ENCODE measurements around the gene TFAM.

Gene TFAM

GRCh38 chr10:58384999-58385783 lies at the start of gene TFAM:
Gene TFAM (plus strand): TSS chr10:58385410. CDS start chr10:58385548, 138 bp downstream.
- peak; percentile 92 for DNase-seq (ENCODE audit: low spot score)

- DNase-seq (ENCODE audit: low spot score): peak; percentile 10
These were observed 49.0 kb upstream of the TFAM start for GRCh38 chr10:58336242-58336641.

- no peak for DNase-seq (ENCODE audit: low spot score)
These were observed 43.8 kb upstream of the TFAM start for GRCh38 chr10:58341422-58341821.

GRCh38 chr10:58341947-58342346 lies 43.3 kb upstream of the TFAM start:
- DNase-seq (ENCODE audit: low spot score): no peak

DNA sequence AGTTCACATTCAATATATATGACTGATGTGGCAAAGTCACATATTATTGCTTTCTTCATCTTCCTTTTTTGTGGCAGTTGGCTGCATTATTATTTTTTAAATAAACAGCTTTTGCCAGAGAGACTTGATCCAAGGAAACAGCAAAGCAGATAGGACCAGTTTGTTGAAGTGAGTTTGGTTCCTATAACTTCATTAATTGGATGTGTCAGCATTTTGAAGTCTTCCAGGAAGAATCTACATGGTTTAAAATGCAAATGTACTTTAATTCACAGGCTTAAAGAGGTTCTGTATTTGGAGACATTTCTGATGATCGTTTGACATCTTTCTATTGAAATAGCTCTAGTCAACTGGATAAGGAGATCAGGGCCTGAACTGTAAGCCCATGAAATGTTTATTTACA lies 37.2 kb upstream of the TFAM start:
- DNase-seq (ENCODE audit: low spot score): no peak

DNA sequence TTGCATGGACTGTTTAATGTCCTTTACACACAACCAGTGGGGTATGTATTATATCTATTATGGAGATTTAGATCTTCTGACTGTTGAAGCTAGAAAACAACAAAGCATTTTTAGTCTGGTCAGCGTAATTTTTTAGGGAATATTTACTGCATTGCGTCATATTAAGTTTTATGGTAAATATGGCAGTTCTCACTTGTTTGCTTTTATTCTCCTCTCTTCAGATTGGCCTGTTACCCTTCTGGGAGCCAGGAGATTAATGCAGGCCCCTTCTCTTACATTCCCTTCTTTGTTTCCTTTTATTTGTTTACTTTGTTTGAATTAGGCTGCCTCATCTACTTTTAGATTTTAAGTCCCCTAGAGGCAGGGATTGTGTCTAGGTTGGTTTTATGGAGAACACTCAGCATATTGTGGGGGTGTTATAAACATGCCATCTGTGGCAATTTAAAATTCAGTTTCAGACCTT lies 36.6 kb upstream of the TFAM start:
- DNase-seq (ENCODE audit: low spot score): no peak

DNA sequence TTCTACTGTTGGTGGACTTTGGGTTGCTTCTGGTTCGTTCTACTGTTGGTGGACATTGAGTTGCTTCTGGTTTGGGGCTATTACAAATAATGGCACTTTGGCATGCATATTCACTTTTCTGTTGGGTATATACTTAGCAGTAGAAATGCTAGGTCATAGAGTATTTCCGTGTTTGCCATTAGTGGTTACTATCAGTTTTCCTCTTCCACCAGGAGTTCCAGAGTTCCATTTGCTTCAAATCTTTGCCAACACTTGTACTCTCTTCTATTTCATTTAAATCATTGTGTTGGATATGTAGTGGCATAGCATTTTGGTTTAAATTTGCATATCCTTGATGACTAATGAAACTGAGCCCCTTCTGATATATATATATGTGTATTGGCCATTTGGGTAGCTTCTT lies 35.2 kb upstream of the TFAM start:
- DNase-seq (ENCODE audit: low spot score): no peak

GRCh38 chr10:58350619-58351323 lies 34.4 kb upstream of the TFAM start:
- DNase-seq (ENCODE audit: low spot score): no peak

- DNase-seq (ENCODE audit: low spot score): no peak
These were observed 33.3 kb upstream of the TFAM start for GRCh38 chr10:58351616-58352578.

- DNase-seq (ENCODE audit: low spot score): no peak
These were observed 32.1 kb upstream of the TFAM start for GRCh38 chr10:58352956-58353610.

- DNase-seq (ENCODE audit: low spot score): no peak
These were observed 28.5 kb upstream of the TFAM start for GRCh38 chr10:58356756-58357155.

GRCh38 chr10:58358314-58358933 lies 26.8 kb upstream of the TFAM start:
- DNase-seq (ENCODE audit: low spot score): no peak

DNA sequence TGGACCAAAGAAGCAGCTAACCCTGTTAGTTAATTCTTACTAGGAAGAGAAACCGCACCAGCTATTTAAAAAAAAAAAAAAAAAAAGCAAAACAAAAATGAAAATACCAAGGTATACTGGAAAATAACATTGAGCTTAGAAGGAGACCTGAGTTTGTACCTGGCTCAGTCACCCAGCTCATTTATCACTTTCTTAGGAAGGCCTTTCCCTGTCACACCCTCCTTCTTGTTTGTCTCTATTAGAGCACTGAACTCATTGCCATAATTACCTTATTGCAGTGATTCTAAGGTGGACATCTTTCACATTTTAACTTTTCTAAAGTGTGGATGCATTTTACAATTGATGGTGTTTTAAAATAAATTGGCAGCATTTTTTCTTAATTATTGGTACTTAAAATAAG lies 26.3 kb upstream of the TFAM start:
- no peak for DNase-seq (ENCODE audit: low spot score)

- no peak for DNase-seq (ENCODE audit: low spot score)
These were observed 25.7 kb upstream of the TFAM start for GRCh38 chr10:58359541-58359940.

DNA sequence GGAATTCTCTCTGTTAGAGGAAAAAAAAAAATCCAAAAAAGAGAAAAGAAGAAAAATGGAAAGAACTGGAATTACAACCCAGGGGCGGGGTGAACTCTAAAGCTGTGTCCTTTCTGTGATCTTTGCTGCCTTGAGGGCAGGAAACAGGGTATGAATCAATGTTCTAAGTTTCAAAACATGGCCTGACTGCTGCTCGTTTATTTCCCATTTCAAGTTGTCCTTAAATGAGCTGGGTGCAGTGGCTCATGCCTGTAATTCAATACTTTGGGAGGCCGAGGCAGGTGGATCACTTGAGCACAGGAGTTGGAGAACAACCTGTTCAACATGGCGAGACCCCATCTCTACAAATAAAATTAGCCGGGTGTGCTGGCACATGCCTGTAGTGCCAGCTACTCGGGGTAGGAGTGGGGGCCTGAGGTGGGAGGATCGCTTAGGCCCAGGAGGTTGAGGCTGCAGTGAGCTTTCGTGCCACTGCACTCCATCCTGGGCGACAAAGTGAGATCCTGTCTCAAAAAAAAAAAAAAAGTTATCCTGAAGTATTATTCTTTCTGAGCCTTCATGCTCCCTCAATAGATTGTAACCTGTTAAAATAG lies 24.7 kb upstream of the TFAM start:
- DNase-seq (ENCODE audit: low spot score): no peak

DNA sequence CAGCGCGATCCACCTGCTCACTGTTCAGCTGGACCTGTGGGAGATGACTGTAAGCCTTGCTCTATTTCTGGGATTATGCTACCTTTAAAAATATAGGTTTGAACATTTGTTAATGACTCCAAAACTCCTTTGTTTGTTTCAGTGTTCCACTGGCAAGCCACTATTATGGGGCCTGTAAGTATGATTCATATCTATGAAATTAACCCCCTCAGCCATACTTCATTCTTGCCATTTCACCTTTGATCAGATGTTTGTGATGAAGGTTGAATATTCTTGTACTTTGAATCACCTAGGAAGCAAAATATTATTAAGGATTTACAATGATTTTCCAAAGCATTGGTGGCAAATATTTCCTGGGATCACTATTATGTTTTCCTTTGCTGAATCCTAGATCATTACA lies 23.9 kb upstream of the TFAM start:
- no peak for DNase-seq (ENCODE audit: low spot score)

DNA sequence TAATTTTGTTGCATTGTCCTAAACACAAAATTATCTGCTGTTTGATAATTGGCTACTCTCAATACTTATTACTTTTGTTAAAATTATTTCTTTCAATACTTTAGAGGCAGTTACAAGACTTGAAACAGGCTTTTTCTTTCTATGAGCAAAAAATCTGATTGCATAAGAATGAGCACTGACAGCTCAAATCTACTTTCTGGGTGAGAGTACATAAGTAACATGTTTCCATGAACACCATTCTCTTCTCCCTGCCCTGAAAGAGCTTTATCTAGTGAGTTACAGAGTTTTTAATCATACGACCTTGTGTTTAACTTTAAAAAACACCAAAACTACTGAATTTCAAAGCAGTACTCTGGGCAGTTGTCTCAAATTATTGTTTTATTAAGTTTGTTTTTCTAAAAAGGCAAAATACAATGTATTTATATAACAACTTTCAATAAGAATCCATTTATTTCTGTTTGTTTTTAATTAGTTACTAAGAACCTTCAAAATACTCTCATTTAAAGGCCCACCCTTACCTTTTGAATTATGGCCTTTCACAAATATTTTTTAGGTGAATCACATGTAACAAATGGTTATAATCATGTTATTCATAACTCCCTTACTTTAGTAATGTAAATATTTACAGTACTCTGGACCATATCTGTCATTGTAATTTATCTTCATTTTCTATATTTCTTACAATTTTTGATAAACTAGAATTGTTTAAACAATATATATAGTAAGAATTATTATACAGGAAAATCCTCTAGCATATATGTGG lies 23.0 kb upstream of the TFAM start:
- no peak for DNase-seq (ENCODE audit: low spot score)

DNA sequence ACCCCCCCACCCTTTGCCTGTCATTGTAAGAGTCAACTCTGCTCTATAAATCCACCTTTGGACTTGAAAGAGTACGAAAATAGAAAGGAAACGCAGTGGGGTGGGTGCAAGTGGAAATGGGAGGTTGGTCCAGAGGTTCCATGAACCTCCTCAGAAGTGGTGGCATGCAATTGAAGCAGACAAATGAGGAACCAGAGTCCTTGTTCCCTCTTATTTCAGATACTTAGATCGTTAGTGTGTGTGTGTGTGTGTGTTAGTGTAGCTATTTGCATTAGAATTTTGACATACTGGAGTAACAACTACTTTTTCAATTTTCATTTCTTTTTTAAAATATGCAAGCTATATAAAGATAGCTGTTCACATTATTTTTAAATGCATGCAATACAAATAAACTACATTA lies 18.1 kb upstream of the TFAM start:
- DNase-seq (ENCODE audit: low spot score): no peak

DNA sequence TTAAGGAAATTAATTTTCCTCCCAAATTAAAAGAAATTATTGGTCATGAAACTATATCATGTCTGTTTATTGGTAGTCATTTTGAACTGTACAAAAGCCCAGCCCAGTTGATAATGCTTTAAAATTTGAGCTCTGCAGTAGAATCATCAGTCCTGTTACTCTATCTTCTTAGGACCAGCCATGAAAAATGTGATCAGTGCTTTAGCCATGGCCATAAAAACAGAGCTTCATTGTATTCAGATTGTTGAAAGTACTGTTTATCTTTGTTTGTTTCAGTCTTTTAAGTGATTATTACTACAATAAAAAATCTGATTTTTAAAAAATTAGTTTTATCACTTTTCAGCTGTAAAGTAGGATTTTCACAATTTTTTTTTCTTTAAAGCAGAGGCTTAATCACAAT lies 13.7 kb upstream of the TFAM start:
- DNase-seq (ENCODE audit: low spot score): no peak
